GM12874 (cell line): ENCODE results near the gene TSHZ2.

Source experiments
- TF ChIP-seq, protein P1 (sequence below): IDR thresholded peaks from 2 replicates; pipeline ENCODE4 v1.5.1; 2011; ENCODE audit warnings: low read depth, mild to moderate bottlenecking, control low read depth, low read length, moderate library complexity; ENCODE audit not compliant: insufficient read depth

TSHZ2 gene

DNA sequence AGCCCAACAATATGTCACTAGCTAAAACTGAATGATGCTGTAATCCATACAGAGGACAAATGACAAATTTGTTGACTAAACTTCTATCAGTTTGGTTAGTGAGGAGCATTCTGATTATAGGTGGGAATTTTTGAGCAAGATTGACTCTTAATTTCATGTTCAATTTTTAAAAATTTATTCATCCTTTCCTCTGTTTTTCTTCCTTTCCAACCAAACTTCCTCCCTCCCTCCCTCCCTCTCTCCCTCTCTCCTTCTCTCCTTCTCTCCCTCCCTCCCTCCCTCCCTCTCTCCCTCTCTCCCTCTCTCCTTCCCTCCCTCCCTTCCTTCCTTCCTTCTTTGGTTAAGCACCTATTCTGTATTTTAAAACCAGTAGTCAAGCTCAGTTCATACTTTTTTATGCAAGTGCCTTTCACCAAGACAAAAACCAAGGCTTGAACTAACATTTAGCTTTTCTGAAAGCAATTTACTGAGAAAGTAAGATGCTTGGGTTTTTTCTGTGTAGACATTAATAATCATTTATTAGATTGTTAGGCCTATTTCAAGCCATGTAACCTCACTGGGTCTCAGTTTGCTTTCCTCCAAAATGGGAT is 112.3 kb downstream of the TSHZ2 start:
- TF ChIP-seq, protein P1, sequence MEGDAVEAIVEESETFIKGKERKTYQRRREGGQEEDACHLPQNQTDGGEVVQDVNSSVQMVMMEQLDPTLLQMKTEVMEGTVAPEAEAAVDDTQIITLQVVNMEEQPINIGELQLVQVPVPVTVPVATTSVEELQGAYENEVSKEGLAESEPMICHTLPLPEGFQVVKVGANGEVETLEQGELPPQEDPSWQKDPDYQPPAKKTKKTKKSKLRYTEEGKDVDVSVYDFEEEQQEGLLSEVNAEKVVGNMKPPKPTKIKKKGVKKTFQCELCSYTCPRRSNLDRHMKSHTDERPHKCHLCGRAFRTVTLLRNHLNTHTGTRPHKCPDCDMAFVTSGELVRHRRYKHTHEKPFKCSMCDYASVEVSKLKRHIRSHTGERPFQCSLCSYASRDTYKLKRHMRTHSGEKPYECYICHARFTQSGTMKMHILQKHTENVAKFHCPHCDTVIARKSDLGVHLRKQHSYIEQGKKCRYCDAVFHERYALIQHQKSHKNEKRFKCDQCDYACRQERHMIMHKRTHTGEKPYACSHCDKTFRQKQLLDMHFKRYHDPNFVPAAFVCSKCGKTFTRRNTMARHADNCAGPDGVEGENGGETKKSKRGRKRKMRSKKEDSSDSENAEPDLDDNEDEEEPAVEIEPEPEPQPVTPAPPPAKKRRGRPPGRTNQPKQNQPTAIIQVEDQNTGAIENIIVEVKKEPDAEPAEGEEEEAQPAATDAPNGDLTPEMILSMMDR = no peak

DNA sequence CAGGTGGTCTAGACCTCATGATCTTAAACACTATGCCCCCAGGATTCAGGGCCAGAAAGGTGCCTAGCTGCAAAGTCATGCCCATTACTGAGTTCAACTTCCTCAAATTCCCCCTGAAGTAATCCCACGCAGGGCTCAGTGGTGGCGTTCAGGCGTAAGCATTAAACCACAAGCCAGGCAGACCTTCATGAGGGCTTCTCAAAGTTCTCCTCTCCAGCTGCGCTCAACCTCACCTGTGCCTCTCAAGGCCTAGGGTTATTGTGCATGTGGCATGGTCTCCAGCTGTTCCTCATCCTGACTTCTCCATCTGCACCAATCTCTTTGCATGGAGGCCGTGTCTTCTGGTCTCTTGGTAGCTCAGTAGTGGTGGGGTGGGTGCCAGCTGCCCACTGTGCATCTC is 113.6 kb downstream of the TSHZ2 start:
- TF ChIP-seq, protein P1 = no peak

DNA sequence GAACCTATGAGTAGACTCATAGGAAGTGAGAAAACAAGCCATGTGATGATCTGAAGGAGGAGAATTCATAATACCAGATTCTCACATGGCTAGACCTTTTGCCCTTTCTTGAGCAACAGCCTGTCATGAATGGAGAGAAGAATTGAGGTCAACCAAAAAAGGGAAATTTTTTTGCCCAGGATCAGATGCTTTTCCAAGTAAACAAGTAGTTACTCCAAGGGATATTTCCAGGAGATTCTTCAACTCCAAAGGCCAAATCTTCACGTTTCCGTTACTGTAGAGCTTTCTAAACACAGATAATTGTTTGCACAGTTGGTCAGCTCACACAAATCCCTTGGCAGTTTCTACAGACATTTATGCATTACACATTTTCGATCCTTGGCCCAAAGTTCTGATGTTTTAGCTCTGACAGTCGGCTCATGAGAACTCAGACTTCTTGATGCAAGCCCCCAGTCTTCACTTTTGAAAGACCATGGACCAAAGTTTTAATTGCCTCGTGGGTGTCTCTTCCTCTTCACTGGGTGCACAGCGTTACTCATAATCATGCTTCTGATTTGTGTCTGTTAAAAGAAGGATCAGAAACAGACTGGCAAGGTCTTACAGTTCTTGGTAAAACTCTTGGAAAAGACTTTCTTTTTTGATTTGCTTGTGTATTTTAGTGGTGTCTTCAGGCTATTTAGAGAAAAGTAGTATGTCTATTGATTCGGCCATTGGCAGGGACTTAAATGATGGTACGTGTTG is 115.0 kb downstream of the TSHZ2 start:
- TF ChIP-seq, protein P1 = no peak

DNA sequence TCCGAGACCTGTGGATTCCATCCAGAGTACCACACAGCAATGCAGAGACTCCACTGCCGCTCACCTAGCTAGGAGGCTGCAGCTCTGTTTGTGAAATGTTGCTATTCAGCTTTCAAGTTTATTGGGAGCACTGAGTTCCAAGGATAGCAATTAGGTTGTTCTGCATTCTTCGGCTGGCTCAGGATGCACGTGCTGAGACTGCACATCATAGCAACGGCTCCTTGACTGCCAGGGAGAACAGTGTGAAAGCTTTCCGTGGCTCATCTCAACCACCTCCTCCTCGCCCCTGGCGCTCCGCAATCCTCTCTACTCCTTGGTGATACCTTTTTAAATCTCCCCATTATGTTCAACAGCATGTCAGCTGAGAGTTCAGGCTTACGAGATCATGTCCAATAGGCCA is 116.6 kb downstream of the TSHZ2 start:
- TF ChIP-seq, protein P1 = no peak

DNA sequence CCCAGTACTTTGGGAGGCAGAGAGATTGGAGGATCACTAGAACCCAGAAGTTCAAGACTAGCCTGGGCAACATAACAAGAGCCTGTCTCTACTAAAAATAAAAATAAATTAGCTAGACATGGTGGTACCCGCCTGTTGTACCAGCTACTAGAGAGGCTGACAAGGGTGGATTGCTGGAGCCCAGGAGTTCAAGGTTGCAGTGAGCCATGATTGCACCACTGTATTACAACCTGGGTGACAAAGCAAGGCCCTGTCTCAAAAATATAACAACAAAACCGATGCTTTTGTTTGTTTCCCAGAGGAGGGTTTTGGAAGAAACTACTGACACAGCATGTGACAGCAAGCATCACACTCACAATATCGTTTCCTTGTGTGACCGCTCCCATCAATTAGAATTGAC is 119.6 kb downstream of the TSHZ2 start:
- TF ChIP-seq, protein P1 = no peak

DNA sequence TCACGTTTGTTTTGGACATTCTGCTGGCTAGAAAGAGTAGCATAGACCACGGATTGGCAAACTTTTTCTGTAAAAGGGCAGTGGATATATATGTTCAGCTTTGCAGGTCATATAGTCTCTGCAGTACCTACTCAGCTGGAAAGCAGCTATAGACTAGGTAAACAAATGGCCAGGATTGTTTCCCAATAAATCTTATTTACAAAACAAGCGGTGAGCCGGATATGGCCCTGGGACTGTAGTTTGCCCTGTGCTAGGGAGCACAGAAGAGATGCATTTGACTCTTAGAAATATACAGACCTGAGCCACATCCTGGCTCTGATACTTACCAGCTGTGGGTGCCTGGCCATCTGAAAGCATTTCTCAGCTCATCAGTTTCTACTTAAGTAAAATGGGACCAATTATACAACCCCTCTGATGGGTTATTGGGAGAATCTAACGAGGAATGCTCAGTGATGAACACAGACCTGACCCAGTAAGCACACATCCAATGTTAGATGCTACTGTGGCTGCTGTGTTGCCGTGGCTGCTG is 120.7 kb downstream of the TSHZ2 start:
- TF ChIP-seq, protein P1 = no peak

DNA sequence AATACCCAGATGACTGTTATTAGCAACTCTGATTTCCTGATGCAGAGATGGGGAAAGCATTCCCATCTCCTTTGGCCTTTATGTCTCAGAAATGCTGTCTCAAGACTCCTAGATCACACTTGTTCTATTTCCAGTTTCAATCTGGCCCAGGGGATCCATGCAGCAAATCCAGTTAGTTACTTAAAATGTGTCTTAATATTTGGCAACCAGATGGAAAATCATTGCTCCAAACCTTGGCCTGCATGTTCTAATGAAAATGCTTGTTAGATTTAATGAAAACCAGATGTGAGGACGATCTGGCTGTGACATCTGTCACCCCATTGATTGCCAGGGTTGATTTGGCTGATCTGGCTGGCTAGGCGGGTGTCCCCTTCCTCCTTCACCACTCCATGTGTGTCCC is 125.2 kb downstream of the TSHZ2 start:
- TF ChIP-seq, protein P1 = no peak
